ENCODE measurements around the gene PILRB. TPM values are rescaled to one million over a fixed set of nuclear protein-coding genes. Genes with fewer than 3 reads are reported as not detected.
"Not testable (repeated sequence)": the region's sequence is repeated elsewhere in the genome, so short reads cannot be mapped to it uniquely, and the experiment has no call there.

Gene PILRB
- polyA plus RNA-seq, 6 donors from 2014 or later: 3.5 to 28.7 (median 7.0) TPM

DNA sequence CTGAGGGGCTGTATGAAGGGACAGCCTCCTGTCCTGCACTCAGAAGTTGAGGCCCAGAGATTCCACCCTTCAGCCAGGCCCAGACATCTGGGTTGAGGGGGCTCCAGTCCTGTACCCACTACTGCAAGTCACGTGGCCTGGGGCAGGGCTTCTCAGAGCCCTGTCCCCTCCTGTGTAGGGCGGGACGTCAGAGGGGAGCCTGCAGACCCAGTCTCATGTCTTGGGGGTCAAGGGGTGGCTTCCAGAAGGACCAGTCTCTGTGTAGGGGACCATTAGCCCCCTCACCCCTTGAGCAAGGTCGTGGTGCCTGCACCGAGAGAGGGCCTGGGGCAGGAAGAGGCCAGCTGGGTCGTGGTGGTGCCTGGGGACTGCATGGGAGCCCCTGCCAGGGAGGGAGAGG lies 14.8 kb downstream of the PILRB start:
- no peaks in the 10 kb centered on the region for H3K36me3 Mint-ChIP-seq
- H3K4me1 Mint-ChIP-seq: peaks cover 52 to 69% (median 57%) of the 10 kb centered on the region in 3 donors
- no peaks in the 10 kb centered on the region for H3K9me3 Mint-ChIP-seq
- H3K27ac Mint-ChIP-seq: peak overlapping the region in 5 of 6 donors; percentile 20 to 99 (median 81)
- H3K27me3 Mint-ChIP-seq: no peaks in the 10 kb centered on the region
- DNase-seq: no peak
- ATAC-seq (ENCODE audit: low read depth in 2 of 2): no peak
- H3K4me3 Mint-ChIP-seq: peak overlapping the region in 1 of 8 donors; percentile 15

GRCh38 chr7:100373261-100373831 lies 15.4 kb downstream of the PILRB start, which contains the start of gene PILRA:
TSS of gene PILRA (plus strand) at chr7:100373487. CDS start at chr7:100373657, 170 bp downstream.
- Mint-ChIP-seq H3K4me1 (peaks cover 46 to 62% (median 51%) of the 10 kb centered on the region in 3 donors), H3K27ac (peak within 1 kb of the TSS in 5 of 6 donors; percentile 78 to 99 (median 86)), H3K27me3 (no peaks in the 10 kb centered on the region), H3K36me3 (no peaks in the 10 kb centered on the region), H3K9me3 (no peaks in the 10 kb centered on the region), H3K4me3 (peak within 1 kb of the TSS in 3 of 8 donors; percentile 15 to 69 (median 50))
- ATAC-seq (ENCODE audit: low read depth in 2 of 2) (no peak), DNase-seq (no peak)

GRCh38 chr7:100373870-100374598 lies 16.1 kb downstream of the PILRB start:
- H3K4me1 Mint-ChIP-seq: peaks cover 39 to 55% (median 44%) of the 10 kb centered on the region in 3 donors
- peak overlapping the region in 2 of 8 donors; percentile 50 to 69 for H3K4me3 Mint-ChIP-seq
- ATAC-seq (ENCODE audit: low read depth in 2 of 2); H3K27me3 Mint-ChIP-seq; DNase-seq; H3K9me3 Mint-ChIP-seq; H3K36me3 Mint-ChIP-seq: not testable (repeated sequence)
- H3K27ac Mint-ChIP-seq: peak overlapping the region in 4 of 6 donors; percentile 66 to 99 (median 84)

- Mint-ChIP-seq H3K27ac (peak overlapping the region in 3 of 6 donors; percentile 78 to 99 (median 89)), H3K4me1 (peaks cover 35 to 49% (median 38%) of the 10 kb centered on the region in 3 donors), H3K36me3 (no peaks in the 10 kb centered on the region), H3K4me3 (peak overlapping the region in 3 of 8 donors; percentile 48 to 69 (median 50)), H3K9me3 (no peaks in the 10 kb centered on the region), H3K27me3 (no peaks in the 10 kb centered on the region)
- ATAC-seq (ENCODE audit: low read depth in 2 of 2) (no peak), DNase-seq (no peak)
Measured at GRCh38 chr7:100374601-100375000, 16.7 kb downstream of the PILRB start.

- Mint-ChIP-seq H3K27ac (no peak overlapping the region), H3K4me1 (peaks cover 30 to 42% (median 30%) of the 10 kb centered on the region in 3 donors), H3K4me3 (no peak overlapping the region)
Measured at GRCh38 chr7:100376066-100376465, 18.1 kb downstream of the PILRB start.

DNA sequence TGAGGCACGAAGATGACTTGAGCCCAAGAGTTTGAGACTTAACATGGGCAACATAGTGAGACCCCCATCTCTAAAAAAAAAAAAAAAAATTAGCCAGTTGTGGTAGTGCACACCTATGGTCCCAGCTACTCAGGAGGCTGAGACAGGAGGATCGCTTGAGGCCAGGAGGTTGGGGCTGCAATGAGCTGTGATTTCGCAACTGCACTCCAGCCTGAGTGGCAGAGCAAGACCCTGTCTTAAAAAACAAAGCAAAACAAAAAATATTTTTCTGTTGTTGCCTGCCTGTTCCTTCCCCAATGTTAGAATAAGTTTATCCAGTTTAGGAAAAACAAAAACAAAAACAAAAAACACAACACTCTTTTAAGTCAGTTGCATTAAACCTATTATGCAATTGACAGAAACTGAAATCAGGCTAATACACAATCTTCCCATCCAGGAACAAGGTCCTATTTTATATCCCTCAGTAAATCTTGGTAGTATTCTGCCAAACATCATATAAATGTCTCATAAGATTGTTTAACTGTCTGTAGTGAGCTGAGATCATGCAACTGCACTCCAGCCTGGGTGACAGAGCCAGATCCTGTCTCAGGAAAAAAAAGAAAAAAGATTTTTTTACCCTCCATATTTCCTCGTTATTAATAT lies 20.3 kb downstream of the PILRB start:
- Mint-ChIP-seq H3K27me3 (no peaks in the 10 kb centered on the region), H3K27ac (no peak overlapping the region), H3K4me3 (no peak overlapping the region), H3K9me3 (no peaks in the 10 kb centered on the region), H3K4me1 (peaks cover 22 to 32% (median 26%) of the 10 kb centered on the region in 3 donors), H3K36me3 (no peaks in the 10 kb centered on the region)
- ATAC-seq (ENCODE audit: low read depth in 2 of 2) (no peak), DNase-seq (no peak)

More at GRCh38 chr7:100376066-100376465, 18.1 kb downstream of the PILRB start:
- DNase-seq: no peak
- H3K9me3 Mint-ChIP-seq: no peaks in the 10 kb centered on the region
- no peaks in the 10 kb centered on the region for H3K27me3 Mint-ChIP-seq
- no peak for ATAC-seq (ENCODE audit: low read depth in 2 of 2)
- no peaks in the 10 kb centered on the region for H3K36me3 Mint-ChIP-seq

GRCh38 chr7:100380196-100380595 lies 22.3 kb downstream of the PILRB start:
- Mint-ChIP-seq H3K9me3 (no peaks in the 10 kb centered on the region), H3K36me3 (no peaks in the 10 kb centered on the region)

DNA sequence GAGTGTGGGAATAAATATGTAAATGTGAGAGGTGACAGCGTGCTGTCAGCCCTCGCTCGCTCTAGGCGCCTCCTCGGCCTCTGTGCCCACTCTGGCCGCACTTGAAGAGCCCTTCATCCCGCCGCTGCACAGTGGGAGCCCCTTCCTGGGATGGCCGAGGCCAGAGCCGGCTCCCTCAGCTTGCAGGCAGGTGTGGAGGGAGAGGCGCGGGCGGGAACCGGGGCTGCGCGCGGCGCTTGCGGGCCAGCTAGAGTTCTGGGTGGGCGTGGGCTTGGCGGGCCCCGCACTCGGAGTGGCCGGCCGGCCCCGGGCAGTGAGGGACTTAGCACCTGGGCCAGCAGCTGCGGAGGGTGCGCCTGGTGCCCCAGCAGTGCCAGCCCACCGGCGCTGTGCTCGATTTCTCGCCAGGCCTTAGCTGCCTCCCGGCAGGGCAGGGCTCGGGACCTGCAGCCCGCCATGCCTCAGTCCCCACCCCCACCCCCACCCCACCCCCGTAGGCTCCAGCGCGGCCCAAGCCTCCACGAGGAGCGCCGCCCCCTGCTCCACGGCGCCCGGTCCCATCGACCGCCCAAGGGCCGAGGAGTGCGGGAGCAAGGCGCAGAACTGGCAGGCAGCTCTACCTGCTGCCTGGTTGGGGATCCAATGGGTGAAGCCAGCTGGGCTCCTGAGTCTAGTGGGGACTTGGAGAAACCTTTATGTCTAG lies 23.8 kb downstream of the PILRB start:
- peaks cover 17 to 22% (median 19%) of the 10 kb centered on the region in 3 donors for H3K4me1 Mint-ChIP-seq
- not testable (repeated sequence) for H3K4me3 Mint-ChIP-seq; DNase-seq; ATAC-seq (ENCODE audit: low read depth in 2 of 2); H3K27ac Mint-ChIP-seq; H3K9me3 Mint-ChIP-seq; H3K27me3 Mint-ChIP-seq; H3K36me3 Mint-ChIP-seq

More at GRCh38 chr7:100380196-100380595, 22.3 kb downstream of the PILRB start:
- peak overlapping the region in 3 of 6 donors; percentile 28 to 92 (median 28) for H3K27ac Mint-ChIP-seq
- H3K27me3 Mint-ChIP-seq: no peaks in the 10 kb centered on the region
- ATAC-seq (ENCODE audit: low read depth in 2 of 2): no peak
- H3K4me1 Mint-ChIP-seq: peaks cover 18 to 26% (median 22%) of the 10 kb centered on the region in 3 donors
- DNase-seq: no peak
- no peak overlapping the region for H3K4me3 Mint-ChIP-seq

GRCh38 chr7:100382234-100382853 lies 24.4 kb downstream of the PILRB start:
- H3K36me3 Mint-ChIP-seq; DNase-seq; H3K9me3 Mint-ChIP-seq; H3K27me3 Mint-ChIP-seq; ATAC-seq (ENCODE audit: low read depth in 2 of 2): not testable (repeated sequence)
- Mint-ChIP-seq H3K4me3 (peak overlapping the region in 1 of 8 donors; percentile 50), H3K27ac (peak overlapping the region in 1 of 6 donors; percentile 83), H3K4me1 (peaks cover 17 to 22% (median 19%) of the 10 kb centered on the region in 3 donors)

- H3K4me1 Mint-ChIP-seq: peaks cover 17 to 22% (median 18%) of the 10 kb centered on the region in 3 donors
- H3K4me3 Mint-ChIP-seq: no peak overlapping the region
- DNase-seq: no peak
- H3K36me3 Mint-ChIP-seq: no peaks in the 10 kb centered on the region
- no peaks in the 10 kb centered on the region for H3K27me3 Mint-ChIP-seq
- no peak for ATAC-seq (ENCODE audit: low read depth in 2 of 2)
- H3K9me3 Mint-ChIP-seq: no peaks in the 10 kb centered on the region
- peak overlapping the region in 4 of 6 donors; percentile 7 to 87 (median 58) for H3K27ac Mint-ChIP-seq
Measured at GRCh38 chr7:100384628-100385294, 26.8 kb downstream of the PILRB start.

DNA sequence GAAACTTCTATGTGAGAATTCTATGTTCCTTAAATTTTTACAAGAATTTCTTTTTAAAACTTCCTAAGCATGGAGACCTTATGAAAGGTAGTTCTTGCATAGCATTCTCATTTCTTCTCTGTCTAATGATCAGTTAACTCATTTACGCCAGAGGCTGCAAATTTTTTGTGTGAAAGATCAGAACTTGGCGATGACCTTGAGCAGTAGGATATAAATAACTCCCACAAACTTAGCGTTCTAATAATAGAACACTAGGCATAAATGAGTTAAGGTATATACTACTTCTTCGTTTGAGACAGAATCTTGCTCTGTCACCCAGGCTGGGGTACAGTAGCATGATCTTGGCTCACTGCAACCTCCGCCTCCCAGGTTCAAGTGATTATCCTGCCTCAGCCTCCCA lies 29.0 kb downstream of the PILRB start:
- Mint-ChIP-seq H3K27me3 (no peaks in the 10 kb centered on the region), H3K9me3 (no peaks in the 10 kb centered on the region), H3K4me3 (no peak overlapping the region), H3K4me1 (peaks cover 16 to 24% (median 17%) of the 10 kb centered on the region in 3 donors), H3K27ac (no peak overlapping the region), H3K36me3 (no peaks in the 10 kb centered on the region)
- ATAC-seq (ENCODE audit: low read depth in 2 of 2): no peak
- DNase-seq: no peak

DNA sequence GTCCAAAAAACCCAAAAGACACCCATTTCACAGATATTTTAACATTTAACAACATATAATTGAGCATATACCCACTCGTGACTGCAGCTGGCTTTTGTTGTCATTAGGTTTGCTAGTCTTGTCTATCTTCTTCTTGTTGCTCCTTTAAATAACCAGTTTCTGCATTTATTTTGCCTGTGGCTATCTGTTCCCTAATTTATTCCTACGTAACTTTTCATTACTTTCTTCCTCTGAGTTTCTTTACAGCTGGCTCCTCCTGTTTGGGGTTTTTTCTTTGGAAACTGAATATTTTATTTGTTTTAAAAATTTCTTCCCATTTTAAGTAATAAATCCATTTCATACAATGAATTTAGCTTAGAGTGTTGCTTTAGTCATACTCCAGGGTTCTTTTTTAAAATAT lies 29.8 kb downstream of the PILRB start:
- no peaks in the 10 kb centered on the region for H3K36me3 Mint-ChIP-seq
- no peak for ATAC-seq (ENCODE audit: low read depth in 2 of 2)
- no peaks in the 10 kb centered on the region for H3K27me3 Mint-ChIP-seq
- H3K9me3 Mint-ChIP-seq: no peaks in the 10 kb centered on the region
- no peak for DNase-seq
- H3K27ac Mint-ChIP-seq: no peak overlapping the region
- peaks cover 23 to 29% (median 24%) of the 10 kb centered on the region in 3 donors for H3K4me1 Mint-ChIP-seq
- H3K4me3 Mint-ChIP-seq: no peak overlapping the region
